Stomach (tissue), 4 donors: ENCODE measurements around the gene EGFL6.

Experiments used
- POLR2A ChIP-seq, 4 donors: fragments of 450-650 bp; IDR thresholded peaks; one replicate each; pipeline ENCODE4 v1.6.1; 2016; ENCODE audit warnings: antibody characterized with exemption in 4 of 4, control low read depth in 2 of 4, mild to moderate bottlenecking in 1 of 4, moderate library complexity in 1 of 4
- TF ChIP-seq, protein P1 (sequence below), 7 experiments: fragments of 450-650 bp in 4 of 7; fragments of 200-600 bp in 3 of 7; sonication (generic) in 3 of 7; IDR thresholded peaks; one replicate each; pipeline ENCODE4 v1.5.1; 2016 to 2019; ENCODE audit warnings: antibody characterized with exemption in 7 of 7, control low read depth in 2 of 7, mild to moderate bottlenecking in 1 of 7

DNA sequence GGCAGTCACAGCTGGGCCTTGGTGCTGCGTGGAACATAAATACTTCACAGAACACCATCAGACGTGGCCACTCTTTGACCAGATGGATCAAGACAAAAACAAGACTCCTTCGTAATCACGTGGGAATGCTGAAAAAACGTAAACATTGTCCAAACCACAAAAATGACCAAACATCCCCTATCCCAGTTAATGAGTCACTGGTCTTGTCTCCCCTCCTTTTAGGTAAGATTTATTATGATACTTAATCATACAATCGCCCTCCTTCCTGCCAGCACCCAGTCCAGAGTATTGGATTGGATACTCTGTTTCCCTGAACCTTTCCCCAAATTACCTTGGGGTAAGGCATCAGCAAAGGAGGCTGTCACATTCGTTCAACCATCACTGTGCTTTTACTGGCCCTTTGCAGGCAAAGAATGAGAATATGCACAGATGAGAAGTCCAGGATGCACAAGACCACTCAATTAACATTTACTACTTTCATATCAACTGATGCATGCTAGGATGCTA lies 82.9 kb downstream of the EGFL6 start:
- TF ChIP-seq, protein P1, sequence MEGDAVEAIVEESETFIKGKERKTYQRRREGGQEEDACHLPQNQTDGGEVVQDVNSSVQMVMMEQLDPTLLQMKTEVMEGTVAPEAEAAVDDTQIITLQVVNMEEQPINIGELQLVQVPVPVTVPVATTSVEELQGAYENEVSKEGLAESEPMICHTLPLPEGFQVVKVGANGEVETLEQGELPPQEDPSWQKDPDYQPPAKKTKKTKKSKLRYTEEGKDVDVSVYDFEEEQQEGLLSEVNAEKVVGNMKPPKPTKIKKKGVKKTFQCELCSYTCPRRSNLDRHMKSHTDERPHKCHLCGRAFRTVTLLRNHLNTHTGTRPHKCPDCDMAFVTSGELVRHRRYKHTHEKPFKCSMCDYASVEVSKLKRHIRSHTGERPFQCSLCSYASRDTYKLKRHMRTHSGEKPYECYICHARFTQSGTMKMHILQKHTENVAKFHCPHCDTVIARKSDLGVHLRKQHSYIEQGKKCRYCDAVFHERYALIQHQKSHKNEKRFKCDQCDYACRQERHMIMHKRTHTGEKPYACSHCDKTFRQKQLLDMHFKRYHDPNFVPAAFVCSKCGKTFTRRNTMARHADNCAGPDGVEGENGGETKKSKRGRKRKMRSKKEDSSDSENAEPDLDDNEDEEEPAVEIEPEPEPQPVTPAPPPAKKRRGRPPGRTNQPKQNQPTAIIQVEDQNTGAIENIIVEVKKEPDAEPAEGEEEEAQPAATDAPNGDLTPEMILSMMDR (IDR thresholded peaks at IDR 0.05), result no peak
- TF ChIP-seq POLR2A (IDR thresholded peaks at IDR 0.05), result no peak
